Neural progenitor cell (in vitro differentiated cells): ENCODE results near the gene SULT4A1. TPM values are rescaled to one million over a fixed set of nuclear protein-coding genes. Genes with fewer than 3 reads are reported as not detected.

Experiments
- DNase-seq: peaks from one replicate; pipeline ENCODE4 v3.0.0-alpha.2; 2016; ENCODE audit warnings: low spot score
- H2AFZ ChIP-seq: fragments of 200-600 bp; sonication (generic); replicated peaks from 2 replicates; pipeline ENCODE4 v1.6.1; 2016; ENCODE audit warnings: antibody characterized with exemption
- H3F3A ChIP-seq: fragments of 200-600 bp; sonication (generic); 2 replicates; pipeline ENCODE4 v1.6.1; 2016; ENCODE audit warnings: antibody characterized with exemption, low read depth
- H3K27ac ChIP-seq: fragments of 200-600 bp; sonication (generic); 2 replicates; pipeline ENCODE4 v1.5.1; 2016; ENCODE audit warnings: mild to moderate bottlenecking
- H3K27me3 ChIP-seq: fragments of 200-600 bp; sonication (generic); 2 replicates; pipeline ENCODE4 v1.6.1; 2016; ENCODE audit warnings: mild to moderate bottlenecking, moderate library complexity
- H3K36me3 ChIP-seq: fragments of 200-600 bp; sonication (generic); 2 replicates; pipeline ENCODE4 v1.5.1; 2016
- H3K4me1 ChIP-seq: fragments of 200-600 bp; sonication (generic); 2 replicates; pipeline ENCODE4 v1.6.1; 2016; ENCODE audit warnings: mixed run types
- H3K4me2 ChIP-seq: fragments of 200-600 bp; sonication (generic); 2 replicates; pipeline ENCODE4 v1.6.1; 2016
- H3K4me3 ChIP-seq: fragments of 200-600 bp; sonication (generic); 2 replicates; pipeline ENCODE4 v1.5.1; 2016
- H3K79me2 ChIP-seq: fragments of 200-600 bp; sonication (generic); 2 replicates; pipeline ENCODE4 v1.6.1; 2016; ENCODE audit warnings: low read depth
- H3K9ac ChIP-seq: fragments of 200-600 bp; sonication (generic); 2 replicates; pipeline ENCODE4 v1.6.1; 2016
- H3K9me3 ChIP-seq: fragments of 200-600 bp; sonication (generic); 2 replicates; pipeline ENCODE4 v1.5.1; 2016; ENCODE audit warnings: low read depth
- H4K20me1 ChIP-seq: fragments of 200-600 bp; sonication (generic); 2 replicates; pipeline ENCODE4 v1.6.1; 2016; ENCODE audit warnings: low read depth
- H3K27ac Mint-ChIP-seq: 3 replicates; pipeline ENCODE4 v1.8.0; 2021; ENCODE audit warnings: mixed read lengths
- H3K27me3 Mint-ChIP-seq: 2 replicates; pipeline ENCODE4 v1.8.0; 2022; ENCODE audit warnings: low read depth, mild to moderate bottlenecking, inconsistent platforms, moderate library complexity, mixed read lengths; ENCODE audit not compliant: insufficient read depth
- H3K36me3 Mint-ChIP-seq: 3 replicates; pipeline ENCODE4 v1.8.0; 2021; ENCODE audit warnings: mixed read lengths
- H3K4me1 Mint-ChIP-seq: 3 replicates; pipeline ENCODE4 v1.8.0; 2021; ENCODE audit warnings: mixed read lengths
- H3K4me3 Mint-ChIP-seq: 3 replicates; pipeline ENCODE4 v1.8.0; 2021; ENCODE audit warnings: mild to moderate bottlenecking, moderate library complexity, mixed read lengths
- H3K9me3 Mint-ChIP-seq: 3 replicates; pipeline ENCODE4 v1.8.0; 2020; ENCODE audit warnings: mixed read lengths
- EZH2 ChIP-seq: fragments of 200-600 bp; sonication (generic); IDR thresholded peaks from 2 replicates; pipeline ENCODE4 v1.6.1; 2017; ENCODE audit warnings: antibody characterized with exemption, mild to moderate bottlenecking, moderate library complexity
- EZH2phosphoT487 ChIP-seq: fragments of 200-600 bp; sonication (generic); IDR thresholded peaks from 2 replicates; pipeline ENCODE4 v1.6.1; 2017; ENCODE audit warnings: antibody characterized with exemption
- total RNA-seq: library from RNA; depleted of rRNA; stranded (reverse); fragments of >200 nt; gene quantifications from 2 replicates; pipeline ENCODE4 v1.2.3, GENCODE V29; 2015; ENCODE audit warnings: low replicate concordance
- TF ChIP-seq, protein P1 (sequence below): fragments of 200-600 bp; sonication (generic); IDR thresholded peaks from 2 replicates; pipeline ENCODE4 v1.5.1; 2017; ENCODE audit warnings: antibody characterized with exemption, mild to moderate bottlenecking

Gene SULT4A1
- total RNA-seq, 1 donor from 2014 or later: 14.2 TPM

DNA sequence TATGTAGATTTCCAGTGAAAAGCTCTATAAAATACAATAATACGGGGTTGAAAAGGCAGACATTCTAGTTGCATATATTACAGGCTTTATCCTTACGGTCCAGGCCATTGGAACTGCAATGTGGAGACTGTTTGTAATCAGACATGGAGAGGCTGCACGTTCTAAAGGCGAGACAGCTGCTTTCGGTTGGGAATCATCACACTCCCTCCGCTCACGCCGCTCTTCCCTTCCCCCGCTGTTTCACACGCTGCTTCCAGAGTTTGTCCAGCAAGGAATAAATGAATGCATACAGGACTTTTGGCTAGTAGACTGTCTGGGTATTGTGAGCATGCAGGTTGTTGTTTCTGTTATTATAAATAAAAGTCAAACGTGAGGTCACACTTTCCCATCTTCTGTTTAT lies 36.7 kb downstream of the SULT4A1 start:
- no peak overlapping the region for H3K27ac ChIP-seq
- H3K27ac Mint-ChIP-seq: no peak overlapping the region
- DNase-seq: no peak
- no peak overlapping the region for H3K9ac ChIP-seq
- no peak overlapping the region for H2AFZ ChIP-seq
- H3K79me2 ChIP-seq: no peaks in the 10 kb centered on the region
- H3K36me3 Mint-ChIP-seq: no peaks in the 10 kb centered on the region
- H3K4me3 Mint-ChIP-seq: no peak overlapping the region
- H3K36me3 ChIP-seq: no peaks in the 10 kb centered on the region
- H3K27me3 Mint-ChIP-seq: peaks cover 3% of the 10 kb centered on the region
- H3K4me2 ChIP-seq: no peak overlapping the region
- no peaks in the 10 kb centered on the region for H3K9me3 ChIP-seq
- peaks cover 12% of the 10 kb centered on the region for H3K4me1 ChIP-seq
- no peaks in the 10 kb centered on the region for H3K27me3 ChIP-seq
- H3K9me3 Mint-ChIP-seq: no peaks in the 10 kb centered on the region
- peaks cover 4% of the 10 kb centered on the region for H3F3A ChIP-seq
- no peak overlapping the region for H3K4me3 ChIP-seq
- peaks cover 24% of the 10 kb centered on the region for H4K20me1 ChIP-seq
- H3K4me1 Mint-ChIP-seq: peaks cover 35% of the 10 kb centered on the region
- TF ChIP-seq, protein P1, sequence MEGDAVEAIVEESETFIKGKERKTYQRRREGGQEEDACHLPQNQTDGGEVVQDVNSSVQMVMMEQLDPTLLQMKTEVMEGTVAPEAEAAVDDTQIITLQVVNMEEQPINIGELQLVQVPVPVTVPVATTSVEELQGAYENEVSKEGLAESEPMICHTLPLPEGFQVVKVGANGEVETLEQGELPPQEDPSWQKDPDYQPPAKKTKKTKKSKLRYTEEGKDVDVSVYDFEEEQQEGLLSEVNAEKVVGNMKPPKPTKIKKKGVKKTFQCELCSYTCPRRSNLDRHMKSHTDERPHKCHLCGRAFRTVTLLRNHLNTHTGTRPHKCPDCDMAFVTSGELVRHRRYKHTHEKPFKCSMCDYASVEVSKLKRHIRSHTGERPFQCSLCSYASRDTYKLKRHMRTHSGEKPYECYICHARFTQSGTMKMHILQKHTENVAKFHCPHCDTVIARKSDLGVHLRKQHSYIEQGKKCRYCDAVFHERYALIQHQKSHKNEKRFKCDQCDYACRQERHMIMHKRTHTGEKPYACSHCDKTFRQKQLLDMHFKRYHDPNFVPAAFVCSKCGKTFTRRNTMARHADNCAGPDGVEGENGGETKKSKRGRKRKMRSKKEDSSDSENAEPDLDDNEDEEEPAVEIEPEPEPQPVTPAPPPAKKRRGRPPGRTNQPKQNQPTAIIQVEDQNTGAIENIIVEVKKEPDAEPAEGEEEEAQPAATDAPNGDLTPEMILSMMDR: no peak
- TF ChIP-seq EZH2phosphoT487 (no peak), EZH2 (no peak)

DNA sequence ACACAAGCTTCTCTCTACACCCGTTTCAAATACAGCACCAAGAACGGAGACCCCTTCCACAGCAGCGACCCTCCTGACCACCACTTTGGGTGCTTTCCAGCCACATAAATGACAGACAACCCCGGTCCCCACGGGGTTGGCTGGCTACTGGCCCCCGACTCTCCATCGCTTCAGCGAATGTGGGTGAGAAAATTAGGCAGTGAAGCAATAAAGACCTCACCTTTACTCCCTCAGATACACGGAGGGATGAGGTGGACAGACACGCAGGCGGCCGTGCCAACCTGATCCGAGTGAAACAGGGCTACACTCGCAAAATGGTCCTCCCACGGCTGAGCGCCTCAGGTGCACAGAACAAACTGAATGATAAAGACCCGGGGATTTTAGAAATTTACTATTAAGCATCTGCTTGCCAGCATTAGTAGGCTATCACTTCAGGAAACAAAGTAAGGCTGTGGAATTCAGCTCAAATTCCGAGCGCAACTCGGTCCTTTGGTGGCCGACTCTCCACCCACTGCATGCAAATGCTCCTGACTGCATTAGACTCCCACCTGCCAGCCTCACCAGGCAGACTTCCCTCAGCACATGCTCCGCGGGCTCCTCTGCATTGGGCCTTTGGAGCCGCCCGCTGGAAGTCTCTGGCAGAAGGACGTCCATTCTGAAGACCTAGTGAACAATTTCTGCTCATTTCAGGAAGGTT lies 37.4 kb downstream of the SULT4A1 start:
- no peak for DNase-seq
- H3K27ac ChIP-seq: no peak overlapping the region
- H3K27me3 ChIP-seq: no peaks in the 10 kb centered on the region
- Mint-ChIP-seq H3K27me3 (peaks cover 3% of the 10 kb centered on the region), H3K4me1 (peaks cover 33% of the 10 kb centered on the region), H3K9me3 (no peaks in the 10 kb centered on the region), H3K27ac (no peak overlapping the region), H3K36me3 (no peaks in the 10 kb centered on the region), H3K4me3 (no peak overlapping the region)
- H3K36me3 ChIP-seq: no peaks in the 10 kb centered on the region
- H3F3A ChIP-seq: peaks cover 4% of the 10 kb centered on the region
- no peak overlapping the region for H3K9ac ChIP-seq
- H3K79me2 ChIP-seq: no peaks in the 10 kb centered on the region
- no peak for TF ChIP-seq EZH2phosphoT487
- H3K4me1 ChIP-seq: peaks cover 12% of the 10 kb centered on the region
- no peaks in the 10 kb centered on the region for H3K9me3 ChIP-seq
- no peak overlapping the region for H2AFZ ChIP-seq
- no peak overlapping the region for H3K4me2 ChIP-seq
- peaks cover 24% of the 10 kb centered on the region for H4K20me1 ChIP-seq
- H3K4me3 ChIP-seq: no peak overlapping the region

- Mint-ChIP-seq H3K27ac (no peak overlapping the region), H3K27me3 (peaks cover 6% of the 10 kb centered on the region), H3K4me1 (peaks cover 31% of the 10 kb centered on the region), H3K9me3 (no peaks in the 10 kb centered on the region), H3K36me3 (no peaks in the 10 kb centered on the region), H3K4me3 (no peak overlapping the region)
- Histone ChIP-seq H2AFZ (no peak overlapping the region), H3K27me3 (no peaks in the 10 kb centered on the region), H3K4me2 (no peak overlapping the region), H3F3A (peaks cover 4% of the 10 kb centered on the region), H3K9ac (no peak overlapping the region), H3K4me1 (peaks cover 12% of the 10 kb centered on the region), H3K79me2 (no peaks in the 10 kb centered on the region), H3K27ac (no peak overlapping the region), H3K9me3 (no peaks in the 10 kb centered on the region), H4K20me1 (peaks cover 16% of the 10 kb centered on the region), H3K4me3 (no peak overlapping the region), H3K36me3 (no peaks in the 10 kb centered on the region)
- no peak for DNase-seq
- TF ChIP-seq, protein P1: no peak
- TF ChIP-seq EZH2phosphoT487: no peak
- no peak for TF ChIP-seq EZH2
Measured at GRCh38 chr22:43823911-43824665, 38.2 kb downstream of the SULT4A1 start.
